KOPT-K1 (cell line): ENCODE results near the gene TNS3.
"Not testable (repeated sequence)": the region's sequence is repeated elsewhere in the genome, so short reads cannot be mapped to it uniquely, and the experiment has no call there.

Experiments
- H3K27ac ChIP-seq: fragments of 200-600 bp; sonication (generic); 2 replicates; pipeline ENCODE4 v1.5.1; 2016; ENCODE audit warnings: antibody characterized with exemption, mild to moderate bottlenecking, low read depth, low read length; ENCODE audit not compliant: poor library complexity, severe bottlenecking
- H3K36me3 ChIP-seq: fragments of 200-600 bp; sonication (generic); 2 replicates; pipeline ENCODE4 v1.5.1; 2017; ENCODE audit warnings: antibody characterized with exemption, mild to moderate bottlenecking, low read length, moderate library complexity; ENCODE audit not compliant: insufficient read depth
- H3K9me3 ChIP-seq: fragments of 200-600 bp; sonication (generic); 2 replicates; pipeline ENCODE4 v1.5.1; 2017; ENCODE audit warnings: antibody characterized with exemption, low read length, mild to moderate bottlenecking; ENCODE audit not compliant: insufficient read depth, poor library complexity, severe bottlenecking

Gene TNS3

GRCh38 chr7:47271749-47272148, 310.2 kb downstream of the TNS3 start:
- Histone ChIP-seq H3K36me3 (no peaks in the 10 kb centered on the region), H3K9me3 (no peaks in the 10 kb centered on the region), H3K27ac (no peak overlapping the region)

GRCh38 chr7:47268851-47269836, 312.8 kb downstream of the TNS3 start:
- Histone ChIP-seq H3K36me3 (no peaks in the 10 kb centered on the region), H3K27ac (no peak overlapping the region), H3K9me3 (no peaks in the 10 kb centered on the region)

- Histone ChIP-seq H3K9me3 (no peaks in the 10 kb centered on the region), H3K27ac (no peak overlapping the region), H3K36me3 (no peaks in the 10 kb centered on the region)
Measured at GRCh38 chr7:47267346-47267745, 314.6 kb downstream of the TNS3 start.

- Histone ChIP-seq H3K9me3 (no peaks in the 10 kb centered on the region), H3K36me3 (no peaks in the 10 kb centered on the region), H3K27ac (no peak overlapping the region)
Measured at GRCh38 chr7:47266799-47267198, 315.1 kb downstream of the TNS3 start.

- H3K9me3 ChIP-seq, result no peaks in the 10 kb centered on the region
- H3K36me3 ChIP-seq, result no peaks in the 10 kb centered on the region
- no peak overlapping the region for H3K27ac ChIP-seq
Measured at GRCh38 chr7:47266131-47266706, 315.7 kb downstream of the TNS3 start.

GRCh38 chr7:47265621-47266020, 316.3 kb downstream of the TNS3 start:
- Histone ChIP-seq H3K9me3 (no peaks in the 10 kb centered on the region), H3K36me3 (no peaks in the 10 kb centered on the region)

GRCh38 chr7:47264021-47264651, 317.8 kb downstream of the TNS3 start:
- Histone ChIP-seq H3K36me3 (no peaks in the 10 kb centered on the region), H3K27ac (no peak overlapping the region), H3K9me3 (no peaks in the 10 kb centered on the region)

More at GRCh38 chr7:47265621-47266020, 316.3 kb downstream of the TNS3 start:
- H3K27ac ChIP-seq, result no peak overlapping the region

GRCh38 chr7:47262881-47263280, 319.0 kb downstream of the TNS3 start:
- no peaks in the 10 kb centered on the region for H3K36me3 ChIP-seq
- no peak overlapping the region for H3K27ac ChIP-seq
- no peaks in the 10 kb centered on the region for H3K9me3 ChIP-seq

- not testable (repeated sequence) for H3K9me3 ChIP-seq, H3K27ac ChIP-seq, H3K36me3 ChIP-seq
Measured at GRCh38 chr7:47262160-47262559, 319.8 kb downstream of the TNS3 start.

GRCh38 chr7:47260270-47260669, 321.6 kb downstream of the TNS3 start:
- Histone ChIP-seq H3K27ac (no peak overlapping the region), H3K9me3 (no peaks in the 10 kb centered on the region), H3K36me3 (no peaks in the 10 kb centered on the region)

GRCh38 chr7:47259682-47260081, 322.2 kb downstream of the TNS3 start:
- H3K27ac ChIP-seq, result no peak overlapping the region
- H3K9me3 ChIP-seq, result no peaks in the 10 kb centered on the region
- no peaks in the 10 kb centered on the region for H3K36me3 ChIP-seq

- H3K36me3 ChIP-seq, result no peaks in the 10 kb centered on the region
- no peak overlapping the region for H3K27ac ChIP-seq
- H3K9me3 ChIP-seq, result no peaks in the 10 kb centered on the region
Measured at GRCh38 chr7:47258798-47259197, 323.1 kb downstream of the TNS3 start.

GRCh38 chr7:47256016-47256415, 325.9 kb downstream of the TNS3 start:
- Histone ChIP-seq H3K27ac (no peak overlapping the region), H3K9me3 (peaks cover 7% of the 10 kb centered on the region), H3K36me3 (no peaks in the 10 kb centered on the region)

- H3K27ac ChIP-seq, result no peak overlapping the region
- H3K36me3 ChIP-seq, result no peaks in the 10 kb centered on the region
- H3K9me3 ChIP-seq, result peaks cover 7% of the 10 kb centered on the region
Measured at GRCh38 chr7:47255441-47255840, 326.5 kb downstream of the TNS3 start.

GRCh38 chr7:47255007-47255406, 326.9 kb downstream of the TNS3 start:
- H3K27ac ChIP-seq, result no peak overlapping the region
- H3K9me3 ChIP-seq, result peaks cover 7% of the 10 kb centered on the region

More at GRCh38 chr7:47255007-47255406, 326.9 kb downstream of the TNS3 start:
- H3K36me3 ChIP-seq, result no peaks in the 10 kb centered on the region
